K562 (cell line): ENCODE measurements around the gene SNRPA. TPM values are rescaled to one million over a fixed set of nuclear protein-coding genes. Genes with fewer than 3 reads are reported as not detected.

Experiments used
- ADNP ChIP-seq: fragments of 200-800 bp; sonication (Bioruptor generic); IDR thresholded peaks from 2 replicates; pipeline ENCODE4 v1.6.1; 2016; ENCODE audit warnings: missing genetic modification characterization, missing compliant biosample characterization
- CEBPB ChIP-seq: fragments of 450-650 bp; IDR thresholded peaks from 2 replicates; pipeline ENCODE4 v1.6.1; 2016; ENCODE audit warnings: missing genetic modification characterization, missing compliant biosample characterization
- CREB1 ChIP-seq, 2 experiments: sonication (generic) in 1 of 2; formaldehyde crosslinking in 1 of 2; IDR thresholded peaks; 2 replicates each; pipeline versions ENCODE4 v1.6.1 to v1.8.0; 2012 to 2022; ENCODE audit warnings: inconsistent platforms in 1 of 2, mild to moderate bottlenecking in 1 of 2, missing genetic modification reagents in 1 of 2, moderate library complexity in 1 of 2
- GABPB1 ChIP-seq: sonication (generic); formaldehyde crosslinking; IDR thresholded peaks from 2 replicates; pipeline ENCODE4 v1.8.0; 2022; ENCODE audit warnings: mild to moderate bottlenecking, missing genetic modification reagents
- GATAD2A ChIP-seq: fragments of 450-650 bp; IDR thresholded peaks from 2 replicates; pipeline ENCODE4 v1.6.1; 2017
- GATAD2B ChIP-seq: fragments of 450-650 bp; IDR thresholded peaks from 2 replicates; pipeline ENCODE4 v1.6.1; 2017; ENCODE audit warnings: mild to moderate bottlenecking, borderline replicate concordance
- GTF2A2 ChIP-seq: IDR thresholded peaks from 2 replicates; pipeline ENCODE4 v1.6.1; 2016; ENCODE audit warnings: mild to moderate bottlenecking, missing genetic modification characterization, missing compliant biosample characterization
- RBM39 ChIP-seq: fragments of 200-400 bp; formaldehyde crosslinking; optimal IDR thresholded peaks from 2 replicates; pipeline ENCODE3; 2018; ENCODE audit warnings: low read depth, low read length
- SIN3B ChIP-seq: fragments of 450-650 bp; IDR thresholded peaks from 2 replicates; pipeline ENCODE4 v1.6.1; 2017; ENCODE audit warnings: low read depth, mild to moderate bottlenecking, moderate library complexity
- STAT5B ChIP-seq: fragments of 250-450 bp; sonication (Bioruptor Pico); IDR thresholded peaks from 2 replicates; pipeline ENCODE4 v1.8.0; 2021; ENCODE audit warnings: mild to moderate bottlenecking, inconsistent platforms
- TEAD2 ChIP-seq: fragments of 450-650 bp; IDR thresholded peaks from 2 replicates; pipeline ENCODE4 v1.6.1; 2016; ENCODE audit warnings: missing genetic modification characterization, control low read depth, missing compliant biosample characterization
- ZNF143 ChIP-seq: sonication (generic); formaldehyde crosslinking; IDR thresholded peaks from 2 replicates; pipeline ENCODE4 v1.9.0; 2022; ENCODE audit warnings: mild to moderate bottlenecking, missing genetic modification reagents
- polyA plus RNA-seq, 8 experiments: library from polyadenylated mRNA; depleted of rRNA in 4 of 8; stranded (reverse) in 5 of 8; unstranded in 3 of 8; fragments of >200 nt; fragmentation: Nextera tagmentation in 2 of 8; fragmentation: Illumina TruSeq in 1 of 8; extraction: Ambion mirVana in 2 of 8; extraction: Trizol in 1 of 8; gene quantifications; 2 replicates each; pipeline versions ENCODE4 v1.2.1 to v1.2.3, GENCODE V29; 2011 to 2014; ENCODE audit warnings: inconsistent platforms in 1 of 8, missing spikeins in 1 of 8
- total RNA-seq, 7 experiments: library from RNA; depleted of rRNA in 6 of 7; stranded (reverse); fragments of >200 nt in 6 of 7; fragmentation: Illumina TruSeq in 2 of 7; extraction: Trizol in 2 of 7; gene quantifications; 2 replicates each; pipeline versions ENCODE4 v1.2.1 to v1.2.3, GENCODE V29; 2011 to 2021; ENCODE audit warnings: low replicate concordance in 1 of 7
- TF ChIP-seq, protein P1 (sequence below): fragments of 450-650 bp; IDR thresholded peaks from 2 replicates; pipeline ENCODE4 v1.6.1; 2016; ENCODE audit warnings: low read depth
- TF ChIP-seq, protein P2 (sequence below): sonication (generic); formaldehyde crosslinking; IDR thresholded peaks from 2 replicates; pipeline ENCODE4 v1.8.0; 2022; ENCODE audit warnings: mild to moderate bottlenecking, missing genetic modification reagents, borderline replicate concordance
- TF ChIP-seq, protein P3 (sequence below): fragments of 450-650 bp; formaldehyde crosslinking; IDR thresholded peaks from 2 replicates; pipeline ENCODE4 v1.4.0; 2022; ENCODE audit warnings: mild to moderate bottlenecking, moderate library complexity
- TF ChIP-seq, protein P4 (sequence below): conservative IDR thresholded peaks from 2 replicates; pipeline ENCODE4 v1.6.1; 2011; ENCODE audit warnings: low read depth, mild to moderate bottlenecking, low read length; ENCODE audit not compliant: control insufficient read depth

SNRPA gene
- total and polyA plus RNA-seq, 9 of the 15 experiments (the other 6 are each of a cell fraction or from before 2014, with no cell fraction given): 16.3 to 311 (median 193) TPM

DNA sequence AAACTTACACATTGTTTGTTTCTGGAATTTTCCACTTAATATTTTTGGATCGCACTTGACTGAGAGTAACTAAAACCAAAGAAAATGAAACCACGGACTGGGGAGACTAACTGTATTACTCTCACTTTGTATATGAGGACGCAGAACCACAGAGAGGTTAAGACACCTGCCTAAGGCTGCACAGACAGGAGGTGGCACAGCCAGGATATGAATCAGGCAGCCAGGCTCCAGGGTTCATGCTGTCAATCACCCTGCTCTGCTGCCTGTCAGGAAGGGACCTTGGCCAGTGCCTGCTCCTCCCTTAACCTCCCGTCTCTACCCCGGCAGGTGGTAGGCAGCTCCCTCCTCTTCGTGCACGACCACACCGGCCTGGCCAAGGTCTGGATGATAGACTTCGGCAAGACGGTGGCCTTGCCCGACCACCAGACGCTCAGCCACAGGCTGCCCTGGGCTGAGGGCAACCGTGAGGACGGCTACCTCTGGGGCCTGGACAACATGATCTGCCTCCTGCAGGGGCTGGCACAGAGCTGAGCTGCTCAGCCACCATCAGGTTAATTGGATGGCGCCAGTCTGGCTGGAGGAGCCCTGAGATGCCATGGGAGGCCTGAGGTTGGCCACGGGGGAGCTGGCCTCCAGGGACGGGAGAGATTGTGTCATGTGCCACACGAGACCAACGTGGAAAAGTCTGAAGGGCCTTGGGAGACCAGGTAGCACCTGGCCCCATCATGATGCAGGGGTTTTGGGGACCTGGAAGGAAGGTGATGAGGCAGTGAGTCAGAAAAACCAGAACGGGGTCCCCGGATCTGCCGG, 11.8 kb upstream of the SNRPA start (continued):
- TF ChIP-seq, protein P1, sequence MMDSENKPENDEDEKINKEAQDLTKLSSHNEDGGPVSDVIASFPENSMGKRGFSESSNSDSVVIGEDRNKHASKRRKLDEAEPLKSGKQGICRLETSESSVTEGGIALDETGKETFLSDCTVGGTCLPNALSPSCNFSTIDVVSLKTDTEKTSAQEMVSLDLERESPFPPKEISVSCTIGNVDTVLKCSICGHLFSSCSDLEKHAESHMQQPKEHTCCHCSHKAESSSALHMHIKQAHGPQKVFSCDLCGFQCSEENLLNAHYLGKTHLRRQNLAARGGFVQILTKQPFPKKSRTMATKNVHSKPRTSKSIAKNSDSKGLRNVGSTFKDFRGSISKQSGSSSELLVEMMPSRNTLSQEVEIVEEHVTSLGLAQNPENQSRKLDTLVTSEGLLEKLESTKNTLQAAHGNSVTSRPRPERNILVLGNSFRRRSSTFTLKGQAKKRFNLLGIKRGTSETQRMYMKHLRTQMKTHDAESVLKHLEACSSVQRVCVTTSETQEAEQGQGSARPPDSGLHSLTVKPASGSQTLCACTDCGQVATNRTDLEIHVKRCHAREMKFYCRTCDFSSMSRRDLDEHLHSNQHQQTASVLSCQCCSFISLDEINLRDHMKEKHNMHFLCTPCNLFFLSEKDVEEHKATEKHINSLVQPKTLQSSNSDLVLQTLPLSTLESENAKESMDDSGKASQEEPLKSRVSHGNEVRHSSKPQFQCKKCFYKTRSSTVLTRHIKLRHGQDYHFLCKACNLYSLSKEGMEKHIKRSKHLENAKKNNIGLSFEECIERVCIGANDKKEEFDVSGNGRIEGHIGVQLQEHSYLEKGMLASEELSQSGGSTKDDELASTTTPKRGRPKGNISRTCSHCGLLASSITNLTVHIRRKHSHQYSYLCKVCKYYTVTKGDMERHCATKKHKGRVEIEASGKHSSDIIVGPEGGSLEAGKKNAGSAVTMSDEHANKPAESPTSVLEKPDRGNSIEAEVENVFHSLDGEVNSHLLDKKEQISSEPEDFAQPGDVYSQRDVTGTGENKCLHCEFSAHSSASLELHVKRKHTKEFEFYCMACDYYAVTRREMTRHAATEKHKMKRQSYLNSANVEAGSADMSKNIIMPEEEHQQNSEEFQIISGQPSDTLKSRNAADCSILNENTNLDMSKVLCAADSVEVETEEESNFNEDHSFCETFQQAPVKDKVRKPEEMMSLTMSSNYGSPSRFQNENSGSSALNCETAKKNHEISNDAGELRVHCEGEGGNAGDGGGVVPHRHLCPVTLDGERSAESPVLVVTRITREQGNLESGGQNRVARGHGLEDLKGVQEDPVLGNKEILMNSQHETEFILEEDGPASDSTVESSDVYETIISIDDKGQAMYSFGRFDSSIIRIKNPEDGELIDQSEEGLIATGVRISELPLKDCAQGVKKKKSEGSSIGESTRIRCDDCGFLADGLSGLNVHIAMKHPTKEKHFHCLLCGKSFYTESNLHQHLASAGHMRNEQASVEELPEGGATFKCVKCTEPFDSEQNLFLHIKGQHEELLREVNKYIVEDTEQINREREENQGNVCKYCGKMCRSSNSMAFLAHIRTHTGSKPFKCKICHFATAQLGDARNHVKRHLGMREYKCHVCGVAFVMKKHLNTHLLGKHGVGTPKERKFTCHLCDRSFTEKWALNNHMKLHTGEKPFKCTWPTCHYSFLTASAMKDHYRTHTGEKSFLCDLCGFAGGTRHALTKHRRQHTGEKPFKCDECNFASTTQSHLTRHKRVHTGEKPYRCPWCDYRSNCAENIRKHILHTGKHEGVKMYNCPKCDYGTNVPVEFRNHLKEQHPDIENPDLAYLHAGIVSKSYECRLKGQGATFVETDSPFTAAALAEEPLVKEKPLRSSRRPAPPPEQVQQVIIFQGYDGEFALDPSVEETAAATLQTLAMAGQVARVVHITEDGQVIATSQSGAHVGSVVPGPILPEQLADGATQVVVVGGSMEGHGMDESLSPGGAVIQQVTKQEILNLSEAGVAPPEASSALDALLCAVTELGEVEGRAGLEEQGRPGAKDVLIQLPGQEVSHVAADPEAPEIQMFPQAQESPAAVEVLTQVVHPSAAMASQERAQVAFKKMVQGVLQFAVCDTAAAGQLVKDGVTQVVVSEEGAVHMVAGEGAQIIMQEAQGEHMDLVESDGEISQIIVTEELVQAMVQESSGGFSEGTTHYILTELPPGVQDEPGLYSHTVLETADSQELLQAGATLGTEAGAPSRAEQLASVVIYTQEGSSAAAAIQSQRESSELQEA: no peak
- TF ChIP-seq ZNF143 (CRISPR knock-in tag) (no peak), STAT5B (CRISPR knock-in tag) (no peak), TEAD2 (tag) (no peak), GABPB1 (no peak), SIN3B (no peak), GATAD2B (no peak), GATAD2A (no peak), CREB1 (IDR thresholded peaks at IDR 0.05) (no peak), CREB1 (CRISPR knock-in tag; IDR thresholded peaks at IDR 0.05) (no peak), RBM39 (no peak), CEBPB (no peak), ADNP (no peak), GTF2A2 (tag) (no peak)
- TF ChIP-seq, protein P2, sequence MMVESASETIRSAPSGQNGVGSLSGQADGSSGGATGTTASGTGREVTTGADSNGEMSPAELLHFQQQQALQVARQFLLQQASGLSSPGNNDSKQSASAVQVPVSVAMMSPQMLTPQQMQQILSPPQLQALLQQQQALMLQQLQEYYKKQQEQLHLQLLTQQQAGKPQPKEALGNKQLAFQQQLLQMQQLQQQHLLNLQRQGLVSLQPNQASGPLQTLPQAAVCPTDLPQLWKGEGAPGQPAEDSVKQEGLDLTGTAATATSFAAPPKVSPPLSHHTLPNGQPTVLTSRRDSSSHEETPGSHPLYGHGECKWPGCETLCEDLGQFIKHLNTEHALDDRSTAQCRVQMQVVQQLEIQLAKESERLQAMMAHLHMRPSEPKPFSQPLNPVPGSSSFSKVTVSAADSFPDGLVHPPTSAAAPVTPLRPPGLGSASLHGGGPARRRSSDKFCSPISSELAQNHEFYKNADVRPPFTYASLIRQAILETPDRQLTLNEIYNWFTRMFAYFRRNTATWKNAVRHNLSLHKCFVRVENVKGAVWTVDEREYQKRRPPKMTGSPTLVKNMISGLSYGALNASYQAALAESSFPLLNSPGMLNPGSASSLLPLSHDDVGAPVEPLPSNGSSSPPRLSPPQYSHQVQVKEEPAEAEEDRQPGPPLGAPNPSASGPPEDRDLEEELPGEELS (CRISPR knock-in tag): no peak
- TF ChIP-seq, protein P3, sequence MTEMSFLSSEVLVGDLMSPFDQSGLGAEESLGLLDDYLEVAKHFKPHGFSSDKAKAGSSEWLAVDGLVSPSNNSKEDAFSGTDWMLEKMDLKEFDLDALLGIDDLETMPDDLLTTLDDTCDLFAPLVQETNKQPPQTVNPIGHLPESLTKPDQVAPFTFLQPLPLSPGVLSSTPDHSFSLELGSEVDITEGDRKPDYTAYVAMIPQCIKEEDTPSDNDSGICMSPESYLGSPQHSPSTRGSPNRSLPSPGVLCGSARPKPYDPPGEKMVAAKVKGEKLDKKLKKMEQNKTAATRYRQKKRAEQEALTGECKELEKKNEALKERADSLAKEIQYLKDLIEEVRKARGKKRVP (CRISPR knock-in tag): no peak
- TF ChIP-seq, protein P4, sequence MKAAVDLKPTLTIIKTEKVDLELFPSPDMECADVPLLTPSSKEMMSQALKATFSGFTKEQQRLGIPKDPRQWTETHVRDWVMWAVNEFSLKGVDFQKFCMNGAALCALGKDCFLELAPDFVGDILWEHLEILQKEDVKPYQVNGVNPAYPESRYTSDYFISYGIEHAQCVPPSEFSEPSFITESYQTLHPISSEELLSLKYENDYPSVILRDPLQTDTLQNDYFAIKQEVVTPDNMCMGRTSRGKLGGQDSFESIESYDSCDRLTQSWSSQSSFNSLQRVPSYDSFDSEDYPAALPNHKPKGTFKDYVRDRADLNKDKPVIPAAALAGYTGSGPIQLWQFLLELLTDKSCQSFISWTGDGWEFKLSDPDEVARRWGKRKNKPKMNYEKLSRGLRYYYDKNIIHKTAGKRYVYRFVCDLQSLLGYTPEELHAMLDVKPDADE: no peak
